HG03354 (cell line): ENCODE data around the gene BRD4.

Experiments
- ATAC-seq: cut with Tn5 transposase; IDR thresholded peaks from one replicate; pipeline ENCODE4 v1.9.1; 2021; ENCODE audit warnings: mild to moderate bottlenecking; ENCODE audit not compliant: unreplicated experiment, poor library complexity, severe bottlenecking

BRD4 gene

GRCh38 chr19:15253513-15253912 is 78.8 kb downstream of the BRD4 start:
- ATAC-seq: no peak

- ATAC-seq: no peak
Measured at GRCh38 chr19:15253061-15253460, 79.3 kb downstream of the BRD4 start.

- no peak for ATAC-seq
Measured at GRCh38 chr19:15252398-15253018, 79.8 kb downstream of the BRD4 start.

GRCh38 chr19:15251749-15252397 is 80.5 kb downstream of the BRD4 start:
- ATAC-seq: no peak

- no peak for ATAC-seq
Measured at GRCh38 chr19:15251010-15251748, 81.2 kb downstream of the BRD4 start.

GRCh38 chr19:15250640-15250993 is 81.7 kb downstream of the BRD4 start:
- no peak for ATAC-seq

- no peak for ATAC-seq
Measured at GRCh38 chr19:15249972-15250639, 82.2 kb downstream of the BRD4 start.

GRCh38 chr19:15249528-15249874 is 82.8 kb downstream of the BRD4 start:
- no peak for ATAC-seq

GRCh38 chr19:15248648-15249527 is 83.5 kb downstream of the BRD4 start:
- no peak for ATAC-seq

GRCh38 chr19:15248106-15248505 is 84.2 kb downstream of the BRD4 start:
- no peak for ATAC-seq

- ATAC-seq: no peak
Measured at GRCh38 chr19:15247107-15248014, 85.0 kb downstream of the BRD4 start.

GRCh38 chr19:15246198-15246481 is 86.2 kb downstream of the BRD4 start:
- ATAC-seq: no peak

GRCh38 chr19:15245370-15246197 is 86.8 kb downstream of the BRD4 start:
- ATAC-seq: no peak

- no peak for ATAC-seq
Measured at GRCh38 chr19:15244808-15245207, 87.5 kb downstream of the BRD4 start.

- ATAC-seq: no peak
Measured at GRCh38 chr19:15244106-15244803, 88.1 kb downstream of the BRD4 start.

GRCh38 chr19:15243236-15243957 is 88.9 kb downstream of the BRD4 start:
- ATAC-seq: no peak
